ENCODE measurements around the gene NOTCH3. TPM values are rescaled to one million over a fixed set of nuclear protein-coding genes. Genes with fewer than 3 reads are reported as not detected.
A peak's percentile ranks its signal among the peaks of the same experiment; 100 is the strongest.

NOTCH3 gene
- total RNA-seq, 1 experiment from 2014 or later: 60.6 TPM

DNA sequence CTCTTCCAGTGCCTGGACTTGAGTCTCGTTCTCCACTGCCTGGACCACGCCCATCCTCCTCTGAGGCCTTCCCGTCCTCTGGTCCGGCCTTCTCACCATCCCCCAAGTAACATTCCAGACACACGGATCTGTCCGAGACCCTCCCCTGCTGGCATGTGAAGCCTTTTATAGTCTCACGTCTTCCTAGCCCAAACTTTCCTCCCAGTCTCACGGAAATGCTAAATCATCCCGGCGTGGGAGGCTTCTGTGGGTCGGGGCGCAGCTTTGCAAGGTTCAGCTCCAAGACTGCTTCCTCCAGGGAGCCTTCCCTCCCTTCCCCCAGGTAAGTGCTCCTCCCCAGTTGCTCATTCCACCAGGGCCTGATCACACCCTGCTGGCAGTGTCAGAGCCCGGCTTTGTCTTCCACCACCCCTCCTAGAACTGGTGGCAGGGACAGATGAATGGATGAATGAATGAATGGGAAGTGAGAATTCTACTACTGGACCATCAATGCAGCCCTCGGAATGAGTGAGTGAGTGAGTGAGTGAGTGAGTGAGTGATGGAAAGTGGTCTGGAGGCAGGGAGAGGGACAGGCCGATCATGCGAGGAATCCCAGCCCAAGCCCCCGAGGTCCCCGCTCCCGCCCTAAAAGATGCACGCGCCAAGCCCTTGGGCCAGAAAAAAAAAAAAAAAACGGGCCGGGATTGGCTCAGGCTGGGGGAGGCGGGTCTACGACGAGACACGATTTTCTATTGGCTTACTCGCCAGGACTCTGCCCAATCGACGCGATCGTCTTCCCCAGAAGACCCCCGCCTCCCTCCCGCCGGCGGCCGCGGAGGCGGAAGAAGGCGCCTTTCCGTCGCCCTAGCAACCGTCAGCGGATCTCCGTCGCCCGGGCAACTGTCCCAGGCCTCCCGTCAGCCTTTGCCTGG is 22.2 kb upstream of the NOTCH3 start:
- no peak for TF ChIP-seq CTCF (IDR thresholded peaks at IDR 0.05; ENCODE audit: insufficient read depth in 1 of 2, low read depth in 1 of 2, low read length in 1 of 2, severe bottlenecking in 1 of 2, unreplicated experiment in 1 of 2)
- Mint-ChIP-seq H3K36me3 (ENCODE audit: insufficient read depth, unreplicated experiment) (peaks cover 19% of the 10 kb centered on the region), H3K4me3 (ENCODE audit: unreplicated experiment) (peak overlapping the region; percentile 72), H3K9me3 (ENCODE audit: unreplicated experiment) (no peaks in the 10 kb centered on the region), H3K27ac (ENCODE audit: unreplicated experiment) (peak overlapping the region; percentile 88), H3K27me3 (ENCODE audit: insufficient read depth, unreplicated experiment) (peaks cover 3% of the 10 kb centered on the region), H3K4me1 (ENCODE audit: low read depth, unreplicated experiment) (peaks cover 10% of the 10 kb centered on the region)
- BruUV-seq (replicated peaks): TSS peak; percentile 21
- Histone ChIP-seq H3K4me1 (peaks cover 22% of the 10 kb centered on the region), H3K4me3 (ENCODE audit: low read depth, low read length) (peak overlapping the region; percentile 55), H3K27me3 (replicated peaks; ENCODE audit: control insufficient read depth, insufficient read depth, low read length) (no peaks in the 10 kb centered on the region), H3K9me3 (no peaks in the 10 kb centered on the region), H3K36me3 (ENCODE audit: control insufficient read depth, insufficient read depth, low read length) (no peaks in the 10 kb centered on the region)
- CTCF ChIA-PET: interaction anchor here (1.2 kb wide), 1 partner anchor 122 kb away, joined by 3 read pairs; no protein-coding TSS in a partner anchor
- POLR2A ChIA-PET: no interaction called here
- DNase-seq: peak; percentile 93
- intact Hi-C loops (cut with micrococcal nuclease; ENCODE audit: unreplicated experiment): no loop called here

- Histone ChIP-seq H3K9me3 (no peaks in the 10 kb centered on the region), H3K4me1 (peaks cover 37% of the 10 kb centered on the region), H3K4me3 (ENCODE audit: low read depth, low read length) (no peak overlapping the region), H3K27me3 (replicated peaks; ENCODE audit: control insufficient read depth, insufficient read depth, low read length) (no peaks in the 10 kb centered on the region), H3K36me3 (ENCODE audit: control insufficient read depth, insufficient read depth, low read length) (no peaks in the 10 kb centered on the region)
- peaks cover 10% of the 10 kb centered on the region for H3K4me1 Mint-ChIP-seq (ENCODE audit: low read depth, unreplicated experiment)
- H3K27me3 Mint-ChIP-seq (ENCODE audit: insufficient read depth, unreplicated experiment): no peaks in the 10 kb centered on the region
- intact Hi-C loops (cut with micrococcal nuclease; ENCODE audit: unreplicated experiment): no loop called here
- BruUV-seq (replicated peaks): no TSS peak
- CTCF ChIA-PET: no interaction called here
- H3K9me3 Mint-ChIP-seq (ENCODE audit: unreplicated experiment): no peaks in the 10 kb centered on the region
- no peak for TF ChIP-seq CTCF (IDR thresholded peaks at IDR 0.05; ENCODE audit: insufficient read depth in 1 of 2, low read depth in 1 of 2, low read length in 1 of 2, severe bottlenecking in 1 of 2, unreplicated experiment in 1 of 2)
- no peak for DNase-seq
- H3K4me3 Mint-ChIP-seq (ENCODE audit: unreplicated experiment): no peak overlapping the region
- no peak overlapping the region for H3K27ac Mint-ChIP-seq (ENCODE audit: unreplicated experiment)
- POLR2A ChIA-PET: no interaction called here
- H3K36me3 Mint-ChIP-seq (ENCODE audit: insufficient read depth, unreplicated experiment): peaks cover 19% of the 10 kb centered on the region
Observed at GRCh38 chr19:15220833-15221232, 20.0 kb upstream of the NOTCH3 start.

DNA sequence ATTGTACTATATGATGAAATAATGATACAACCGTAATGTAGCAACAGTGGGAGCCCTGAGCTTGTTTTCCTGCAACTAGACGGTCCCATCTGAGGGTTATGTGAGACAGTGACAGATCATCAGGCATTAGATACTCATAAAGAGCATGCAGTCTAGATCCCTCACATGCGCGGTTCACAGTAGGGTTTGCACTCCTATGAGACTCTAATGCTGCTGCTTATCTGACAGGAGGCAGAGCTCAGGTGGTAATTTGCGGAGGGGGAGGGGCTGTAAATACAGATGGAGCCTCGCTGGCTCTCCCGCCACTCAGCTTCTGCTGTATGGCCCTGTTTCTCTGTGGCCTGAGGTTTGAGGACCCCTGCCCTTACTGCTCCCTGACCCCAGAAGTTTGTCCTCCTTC is 17.7 kb upstream of the NOTCH3 start:
- no peaks in the 10 kb centered on the region for H3K27me3 Mint-ChIP-seq (ENCODE audit: insufficient read depth, unreplicated experiment)
- POLR2A ChIA-PET: no interaction called here
- no peaks in the 10 kb centered on the region for H3K9me3 ChIP-seq
- H3K4me3 Mint-ChIP-seq (ENCODE audit: unreplicated experiment): no peak overlapping the region
- H3K9me3 Mint-ChIP-seq (ENCODE audit: unreplicated experiment): no peaks in the 10 kb centered on the region
- CTCF ChIA-PET: no interaction called here
- TF ChIP-seq CTCF (IDR thresholded peaks at IDR 0.05; ENCODE audit: insufficient read depth in 1 of 2, low read depth in 1 of 2, low read length in 1 of 2, severe bottlenecking in 1 of 2, unreplicated experiment in 1 of 2): no peak
- H3K36me3 Mint-ChIP-seq (ENCODE audit: insufficient read depth, unreplicated experiment): peaks cover 12% of the 10 kb centered on the region
- peaks cover 31% of the 10 kb centered on the region for H3K4me1 ChIP-seq
- H3K36me3 ChIP-seq (ENCODE audit: control insufficient read depth, insufficient read depth, low read length): no peaks in the 10 kb centered on the region
- peaks cover 18% of the 10 kb centered on the region for H3K4me1 Mint-ChIP-seq (ENCODE audit: low read depth, unreplicated experiment)
- no TSS peak for BruUV-seq (replicated peaks)
- H3K27ac Mint-ChIP-seq (ENCODE audit: unreplicated experiment): no peak overlapping the region
- H3K27me3 ChIP-seq (replicated peaks; ENCODE audit: control insufficient read depth, insufficient read depth, low read length): no peaks in the 10 kb centered on the region
- no peak for DNase-seq
- no peak overlapping the region for H3K4me3 ChIP-seq (ENCODE audit: low read depth, low read length)
- intact Hi-C loops (cut with micrococcal nuclease; ENCODE audit: unreplicated experiment): no loop called here
